GM18526 (cell line): ENCODE measurements around the gene ETS1.

Experiments used
- POLR2A ChIP-seq: IDR thresholded peaks from 3 replicates; pipeline ENCODE4 v1.6.1; 2011; ENCODE audit not compliant: insufficient read length; ENCODE audit errors: extremely low read depth

Gene ETS1

GRCh38 chr11:128607819-128608218, 20.5 kb upstream of the ETS1 start:
- no peak for TF ChIP-seq POLR2A

GRCh38 chr11:128604723-128605122, 17.4 kb upstream of the ETS1 start:
- TF ChIP-seq POLR2A = no peak

GRCh38 chr11:128603752-128604414, 16.5 kb upstream of the ETS1 start:
- TF ChIP-seq POLR2A = no peak

GRCh38 chr11:128603003-128603696, 15.8 kb upstream of the ETS1 start:
- no peak for TF ChIP-seq POLR2A

- TF ChIP-seq POLR2A = no peak
Measured at GRCh38 chr11:128599729-128600128, 12.4 kb upstream of the ETS1 start.

- TF ChIP-seq POLR2A = no peak
Measured at GRCh38 chr11:128598506-128599150, 11.3 kb upstream of the ETS1 start.

- no peak for TF ChIP-seq POLR2A
Measured at GRCh38 chr11:128598096-128598495, 10.7 kb upstream of the ETS1 start.

- no peak for TF ChIP-seq POLR2A
Measured at GRCh38 chr11:128597209-128597608, 9.9 kb upstream of the ETS1 start.

- no peak for TF ChIP-seq POLR2A
Measured at GRCh38 chr11:128596250-128596649, 8.9 kb upstream of the ETS1 start.

- no peak for TF ChIP-seq POLR2A
Measured at GRCh38 chr11:128595775-128596174, 8.4 kb upstream of the ETS1 start.

- no peak for TF ChIP-seq POLR2A
Measured at GRCh38 chr11:128595221-128595620, 7.9 kb upstream of the ETS1 start.

GRCh38 chr11:128594226-128594625, 6.9 kb upstream of the ETS1 start:
- TF ChIP-seq POLR2A = no peak

GRCh38 chr11:128593281-128593680, 5.9 kb upstream of the ETS1 start:
- TF ChIP-seq POLR2A = no peak

GRCh38 chr11:128592454-128592853, 5.1 kb upstream of the ETS1 start:
- no peak for TF ChIP-seq POLR2A

- TF ChIP-seq POLR2A = no peak
Measured at GRCh38 chr11:128590587-128590986, 3.2 kb upstream of the ETS1 start.

GRCh38 chr11:128589998-128590397, 2.6 kb upstream of the ETS1 start:
- TF ChIP-seq POLR2A = no peak
